IPS-NIHi7 (cell line): ENCODE measurements around the gene JARID2.

Source experiments
- DNase-seq: peaks from one replicate; pipeline ENCODE4 v3.0.0; 2012; ENCODE audit warnings: mixed read lengths; ENCODE audit errors: extremely low spot score

Gene JARID2

DNA sequence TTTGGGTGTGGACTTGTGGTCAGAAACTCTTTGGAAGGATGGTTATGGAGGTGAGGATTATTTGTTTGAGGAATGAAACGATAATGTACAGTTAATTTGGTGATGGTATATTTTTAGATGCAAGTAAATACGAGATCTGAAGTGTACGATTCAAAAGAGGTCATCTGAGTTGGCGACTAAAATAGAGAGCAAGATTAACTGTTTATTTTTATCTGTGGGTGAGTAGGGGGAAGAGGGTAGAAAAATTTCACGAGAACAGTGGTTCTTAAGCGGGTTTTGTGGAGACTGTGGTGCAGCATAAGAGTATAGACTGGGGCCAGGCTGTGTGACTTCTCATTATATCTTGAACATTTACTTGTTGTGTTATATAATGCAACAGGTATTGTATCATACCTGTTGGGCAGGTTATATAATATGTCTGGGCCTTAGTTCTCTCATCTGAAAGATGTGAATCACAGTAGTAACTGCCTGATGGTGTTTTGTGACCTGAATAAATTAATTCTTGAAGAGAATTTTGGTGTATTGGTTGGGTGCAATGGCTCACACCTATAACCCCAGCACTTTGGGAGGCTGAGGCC, 171.2 kb downstream of the JARID2 start:
- no peak for DNase-seq

DNA sequence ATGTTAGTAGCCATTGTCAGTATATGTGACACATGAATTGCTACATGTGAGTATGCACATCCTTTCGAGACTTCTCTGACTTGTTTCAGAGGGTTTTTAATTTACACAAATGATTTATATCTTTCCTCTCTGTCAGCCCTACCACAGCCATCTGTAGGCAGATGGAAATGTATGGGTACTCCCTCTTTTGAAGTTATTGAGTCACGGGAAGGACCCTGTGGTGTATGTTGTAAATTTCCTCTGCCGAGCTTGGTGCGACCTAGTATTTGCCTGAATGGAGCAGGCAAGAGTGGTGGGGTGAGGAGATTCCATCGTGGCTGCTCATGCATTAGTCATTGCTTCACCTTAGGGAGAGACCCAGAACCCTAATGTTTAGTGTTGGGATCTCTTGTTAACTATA, 171.9 kb downstream of the JARID2 start:
- no peak for DNase-seq

DNA sequence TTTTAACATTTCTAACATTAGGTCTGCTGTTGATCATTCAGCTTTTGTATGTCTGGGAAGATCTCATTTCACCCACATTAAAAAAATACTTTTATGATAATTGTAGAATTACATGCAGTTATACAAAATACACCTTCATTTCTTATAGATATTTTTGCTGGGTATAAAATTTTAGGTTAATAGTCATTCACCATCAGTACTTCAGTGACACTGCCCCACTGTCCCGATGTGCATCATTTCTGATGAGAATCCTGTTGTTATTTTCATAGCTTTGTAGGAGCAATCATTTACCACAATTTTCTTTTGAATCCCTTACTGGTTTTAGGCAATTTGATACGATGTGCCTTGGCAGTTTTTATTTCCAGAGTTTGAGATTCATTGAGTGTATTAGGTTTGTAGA, 173.6 kb downstream of the JARID2 start:
- no peak for DNase-seq

DNA sequence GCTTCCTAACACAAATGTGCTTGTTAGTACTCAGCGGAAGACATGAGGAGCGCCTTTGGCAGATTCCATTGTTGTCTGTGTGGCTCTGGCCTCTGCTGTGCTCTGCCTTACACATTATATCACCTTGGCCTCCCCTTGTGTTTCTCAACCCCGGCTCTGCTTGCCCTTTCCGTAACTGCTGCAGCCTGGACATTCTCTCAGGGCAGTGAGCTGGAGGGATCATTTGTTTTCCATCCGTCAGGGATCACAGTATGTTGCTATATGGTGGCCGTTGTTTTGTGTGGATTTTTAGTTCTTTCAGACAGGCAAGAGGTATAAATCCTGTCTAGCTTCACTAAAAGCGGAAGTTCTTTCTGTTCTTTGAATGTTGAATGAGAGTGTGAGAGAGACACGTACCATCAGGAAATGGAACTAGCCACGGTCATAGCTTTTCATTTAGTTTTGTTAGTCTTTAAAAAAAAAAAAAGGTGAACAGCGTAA, 175.1 kb downstream of the JARID2 start:
- DNase-seq: no peak

DNA sequence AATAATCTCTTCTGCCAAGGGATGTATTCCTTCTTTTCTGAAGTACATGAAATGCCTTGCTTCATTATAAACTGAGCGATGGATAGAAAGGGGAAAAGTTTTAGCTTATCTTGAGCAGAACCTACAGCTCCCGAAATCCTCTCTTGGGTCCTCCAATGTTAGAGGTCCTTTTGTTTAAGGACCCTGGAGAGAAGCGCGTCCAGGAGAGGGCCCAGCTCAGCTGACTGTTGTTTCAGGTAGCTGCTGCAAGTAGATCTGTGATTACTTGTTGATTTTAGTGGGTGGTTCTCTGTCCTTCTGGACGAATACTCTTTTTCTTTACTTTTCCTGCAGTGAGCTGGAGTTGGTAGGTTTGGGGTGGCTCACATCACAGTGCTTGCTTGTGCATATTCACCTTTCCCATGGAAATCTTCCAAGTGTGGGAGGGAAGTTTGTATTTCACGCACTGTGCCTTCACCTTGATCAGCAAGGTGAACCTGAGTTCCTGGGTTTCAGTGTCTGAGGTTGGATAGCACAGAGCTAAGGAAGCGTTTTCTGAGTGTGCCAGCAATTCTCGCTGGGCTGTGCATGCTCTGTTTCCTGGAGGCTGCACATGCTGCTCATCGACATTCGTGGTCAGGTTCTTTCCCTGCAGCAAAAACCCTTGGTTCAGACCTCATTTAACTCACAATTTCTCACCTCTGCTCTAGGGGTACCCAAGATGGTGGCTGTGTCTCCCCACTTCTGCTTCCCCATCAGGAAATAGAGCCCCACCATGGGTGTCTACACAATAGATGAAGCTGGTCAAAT, 176.3 kb downstream of the JARID2 start:
- DNase-seq: no peak

DNA sequence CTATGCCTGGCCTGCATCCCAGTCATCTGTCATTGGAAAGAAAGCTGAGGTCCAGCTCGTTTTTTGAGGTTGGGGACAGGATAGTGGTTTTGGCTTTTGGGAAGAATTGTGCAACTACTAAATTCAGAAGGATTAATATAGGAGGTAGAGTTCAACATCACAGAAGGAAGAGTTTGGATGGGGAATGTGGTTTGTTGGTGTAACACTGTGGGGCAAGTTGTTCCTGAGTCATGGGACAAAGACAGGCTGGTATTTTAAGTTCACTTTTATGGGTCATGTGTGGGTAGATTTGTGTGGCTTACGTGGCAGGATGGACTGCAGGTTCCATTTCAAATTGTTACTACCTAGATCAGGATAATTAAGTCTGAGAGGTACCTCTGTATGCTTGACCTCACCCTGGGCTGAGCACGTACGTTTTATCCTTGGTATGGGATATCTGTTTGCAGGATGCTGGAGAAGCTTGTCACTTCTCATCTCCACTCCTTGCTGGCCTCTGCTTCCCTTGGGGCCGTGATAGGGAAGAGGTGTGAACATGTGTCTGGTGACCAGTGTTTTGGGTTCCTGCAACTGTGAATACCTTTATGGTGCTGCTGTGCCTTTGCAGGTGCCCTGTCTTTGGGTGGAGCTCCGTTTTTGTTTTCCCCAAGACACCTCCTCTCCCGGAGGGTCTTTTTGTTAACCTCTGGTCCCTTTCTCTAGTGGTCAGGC, 177.6 kb downstream of the JARID2 start:
- DNase-seq: no peak

DNA sequence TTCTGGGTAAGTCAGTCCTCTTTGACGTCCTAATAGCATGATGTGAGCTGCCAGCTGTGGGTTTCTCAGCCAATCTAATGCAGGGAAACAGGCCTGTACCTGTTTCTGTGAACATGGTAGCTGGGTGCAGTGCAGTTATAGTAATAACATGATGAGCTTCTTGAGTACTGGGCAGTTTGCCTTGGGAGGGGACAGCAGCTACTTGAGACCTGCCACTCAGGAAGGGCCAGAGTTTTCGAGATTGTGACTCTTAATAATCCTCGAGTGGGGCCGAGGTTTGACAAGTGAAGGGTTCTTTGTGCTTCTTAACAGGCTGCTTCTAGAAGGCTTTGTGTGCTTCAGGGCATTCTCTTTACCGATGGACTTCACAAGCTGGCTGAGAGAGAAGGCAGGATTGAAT, 180.1 kb downstream of the JARID2 start:
- DNase-seq: no peak

DNA sequence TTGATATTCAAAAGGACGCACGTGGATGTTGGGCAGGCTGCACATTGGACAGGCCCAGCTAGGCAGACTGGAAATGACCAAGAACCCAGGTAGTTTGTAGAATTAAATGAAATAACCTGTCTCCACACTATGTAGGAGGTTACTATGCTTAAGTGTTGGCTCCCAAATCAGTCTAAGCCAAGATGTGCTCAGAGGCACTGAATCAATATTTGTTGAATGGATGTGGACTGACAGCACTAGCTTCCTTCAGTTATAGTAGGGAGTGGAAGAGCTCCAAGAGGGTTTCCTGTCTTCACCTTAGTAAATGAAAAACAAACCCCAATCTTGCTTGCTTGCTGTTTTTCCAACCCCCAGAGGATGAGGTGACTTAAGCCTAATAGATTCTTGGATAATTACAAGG, 180.5 kb downstream of the JARID2 start:
- no peak for DNase-seq

DNA sequence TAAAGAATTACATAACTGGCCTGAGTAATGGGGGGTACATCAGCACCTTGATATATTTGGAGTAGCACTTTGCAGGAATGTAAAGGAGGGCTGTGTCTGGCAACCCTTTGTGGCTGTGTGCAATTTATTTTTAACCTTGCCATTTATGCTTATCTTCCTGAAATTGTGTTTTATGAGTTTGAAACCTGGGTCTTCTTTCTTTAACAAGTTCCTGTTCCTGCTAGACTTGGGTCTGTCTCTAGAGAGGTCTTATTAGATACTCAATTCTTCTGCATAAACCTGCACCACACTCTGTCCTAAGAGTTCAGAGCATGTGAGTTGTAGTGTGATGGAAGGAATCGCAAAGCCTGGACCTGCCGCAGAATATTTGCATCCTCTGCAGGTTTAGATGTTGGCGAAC, 181.0 kb downstream of the JARID2 start:
- DNase-seq: no peak

DNA sequence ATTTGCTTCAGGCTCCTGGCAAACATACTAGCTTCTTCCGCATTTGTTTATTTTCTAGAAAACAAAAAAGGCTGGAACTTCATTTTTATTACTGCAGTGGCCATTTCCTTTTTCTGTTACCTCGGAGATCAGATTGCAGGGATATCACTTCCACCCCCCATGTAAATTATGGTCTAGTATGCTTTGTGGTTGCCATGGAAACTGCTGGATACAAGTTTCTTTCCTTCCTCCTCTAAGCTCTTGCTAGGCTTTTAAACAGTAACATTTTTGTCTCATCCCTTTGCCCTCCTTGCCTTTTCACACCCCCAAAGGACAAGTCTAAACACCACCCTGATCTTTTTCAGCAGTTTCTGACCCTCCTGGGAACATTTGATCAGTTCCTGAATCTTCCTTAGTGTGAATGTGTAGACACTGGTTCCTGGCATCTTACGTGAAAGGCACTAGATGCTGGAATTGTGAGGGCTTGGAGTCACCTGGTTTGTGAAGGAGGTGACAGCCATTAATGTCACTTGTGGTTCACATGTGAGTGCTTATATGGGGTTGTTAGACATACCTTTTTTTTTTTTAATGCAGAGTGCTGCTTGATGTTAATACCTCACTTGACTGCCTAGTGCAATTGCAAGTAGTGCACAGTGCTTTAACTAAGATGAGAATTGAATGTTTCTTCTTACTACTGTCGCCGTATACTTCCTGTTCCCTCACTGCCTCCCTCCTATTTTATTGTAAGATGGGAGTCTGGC, 181.6 kb downstream of the JARID2 start:
- no peak for DNase-seq

DNA sequence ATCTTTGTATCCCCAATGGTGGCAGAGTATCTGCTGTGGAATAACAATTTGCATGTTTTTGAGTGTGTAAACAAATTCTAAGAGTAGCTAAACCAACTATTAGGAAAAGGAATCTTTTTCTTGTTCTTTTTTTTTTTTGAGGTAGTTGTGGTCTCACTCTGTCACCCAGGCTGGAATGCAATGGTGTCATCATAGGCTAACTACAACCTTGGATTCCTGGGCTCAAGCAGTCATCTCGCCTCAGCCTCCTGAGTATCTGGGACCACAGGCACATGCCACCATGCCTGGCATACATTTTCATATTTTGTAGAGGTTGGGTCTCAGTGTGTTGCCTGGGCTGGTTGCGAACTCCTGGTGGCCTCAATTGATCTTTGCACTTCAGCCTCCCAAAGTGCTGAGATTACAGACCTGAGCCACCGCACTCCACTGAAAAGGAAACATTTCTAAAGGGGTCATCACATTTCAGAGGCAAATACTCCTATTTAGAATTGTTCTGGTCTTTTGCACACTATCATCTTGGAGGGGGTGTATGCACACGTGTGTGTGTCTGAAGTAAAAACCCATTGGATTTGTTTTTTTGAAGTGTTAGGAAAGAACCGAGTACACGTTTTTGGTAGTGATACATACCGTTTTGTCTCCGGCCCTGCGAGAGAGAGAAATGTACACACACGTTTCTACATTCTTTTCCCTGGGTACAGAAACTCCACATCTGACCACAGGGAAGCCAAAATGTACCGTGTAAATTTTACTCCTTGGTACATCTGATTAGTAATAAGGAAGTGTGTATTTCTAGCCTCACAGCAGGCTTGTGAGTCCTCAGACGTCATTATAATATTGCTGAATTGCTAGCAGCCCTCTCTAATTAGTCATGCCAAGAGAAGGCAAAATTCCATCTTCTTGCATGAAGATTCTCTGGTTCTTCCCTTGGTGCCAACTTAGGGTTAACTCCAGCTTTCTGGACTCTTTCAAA, 183.6 kb downstream of the JARID2 start:
- DNase-seq: no peak

DNA sequence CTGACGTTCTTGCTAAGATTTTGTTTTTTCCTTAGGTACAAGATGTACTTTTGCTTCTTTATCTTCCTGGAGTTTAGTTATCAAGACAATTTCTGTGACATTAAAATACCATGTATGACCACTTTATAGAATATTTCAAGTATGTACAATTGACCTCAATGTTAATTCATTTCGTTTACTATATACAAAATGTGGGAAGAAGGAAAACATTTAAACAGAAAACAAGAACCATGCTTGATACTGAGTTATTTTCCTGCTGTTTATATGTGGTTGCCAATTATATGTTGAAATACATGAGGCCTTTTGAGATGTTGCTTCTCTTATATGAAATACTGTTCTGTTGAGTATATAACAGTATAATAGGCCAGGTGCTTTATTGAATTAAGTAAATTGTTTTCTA, 184.3 kb downstream of the JARID2 start:
- DNase-seq: no peak

DNA sequence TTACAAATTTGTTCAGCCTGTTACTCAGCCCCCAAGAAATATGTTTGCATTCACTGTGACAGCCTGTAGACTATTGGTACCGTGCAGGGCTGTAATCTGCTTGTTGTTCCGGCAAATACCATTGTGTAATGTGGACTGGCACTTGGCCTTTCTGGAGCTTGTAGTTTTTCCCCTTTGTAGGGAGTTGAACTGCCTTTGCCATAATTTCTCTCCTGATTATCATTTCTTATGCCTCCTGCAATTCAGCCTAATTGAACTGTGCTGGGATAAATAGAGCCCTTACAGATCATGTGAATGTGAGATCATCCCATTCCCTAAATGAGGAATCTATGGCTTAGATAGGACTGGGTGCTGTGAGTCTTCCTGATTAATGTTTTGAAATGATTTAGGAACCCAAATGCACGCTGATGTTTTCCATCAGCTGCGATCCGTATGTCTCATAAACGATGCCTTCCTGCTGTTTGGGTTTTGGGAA, 185.1 kb downstream of the JARID2 start:
- DNase-seq: no peak

DNA sequence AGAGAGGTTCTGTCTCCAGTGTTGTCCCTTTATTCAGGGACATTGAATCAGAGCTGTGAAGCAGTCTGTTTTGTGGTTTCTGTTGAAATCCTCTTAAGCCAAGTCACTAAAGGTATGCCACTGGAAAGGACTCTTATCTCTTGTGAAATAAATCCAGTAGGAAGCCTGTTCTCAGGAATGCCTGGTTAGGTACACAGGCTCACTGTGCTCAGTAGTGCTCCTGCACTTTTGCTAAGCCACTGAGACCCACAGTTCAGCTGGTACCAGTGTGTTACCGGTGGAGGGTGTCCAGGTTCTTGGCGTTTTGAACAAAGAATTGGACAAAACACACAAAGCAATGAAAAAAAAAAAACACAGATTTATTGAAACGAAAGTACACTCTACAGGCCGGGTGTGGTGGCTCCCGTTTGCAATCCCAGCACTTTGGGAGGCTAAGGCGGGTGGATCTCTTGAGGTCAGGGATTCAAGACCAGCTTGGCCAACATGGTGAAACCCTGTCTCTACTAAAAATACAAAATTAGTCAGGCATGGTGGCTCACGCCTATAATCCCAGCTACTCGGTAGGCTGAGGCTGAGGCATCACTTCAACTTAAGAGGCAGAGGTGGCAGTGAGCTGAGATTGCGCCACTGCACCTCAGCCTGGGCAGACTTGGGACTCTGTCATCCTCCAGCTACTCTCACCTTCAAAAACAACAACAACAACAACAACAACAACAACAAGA, 186.1 kb downstream of the JARID2 start:
- peak; percentile 18 for DNase-seq

DNA sequence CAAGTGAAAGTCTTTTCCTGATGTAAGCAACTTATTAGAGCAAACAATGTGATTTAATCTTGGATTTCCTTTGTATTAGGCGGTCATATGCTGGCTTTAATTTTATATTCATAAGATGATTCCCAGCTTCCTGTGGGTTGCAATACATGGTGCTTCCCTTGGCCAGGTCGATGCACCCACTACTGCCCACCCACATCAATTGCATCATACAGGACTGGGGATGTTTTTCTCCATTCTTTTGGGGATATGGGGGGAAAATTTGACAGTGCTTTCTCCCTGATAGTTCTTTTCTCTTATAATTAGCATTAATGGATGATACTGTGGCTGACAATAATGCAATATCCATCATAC, 187.6 kb downstream of the JARID2 start:
- DNase-seq: no peak

DNA sequence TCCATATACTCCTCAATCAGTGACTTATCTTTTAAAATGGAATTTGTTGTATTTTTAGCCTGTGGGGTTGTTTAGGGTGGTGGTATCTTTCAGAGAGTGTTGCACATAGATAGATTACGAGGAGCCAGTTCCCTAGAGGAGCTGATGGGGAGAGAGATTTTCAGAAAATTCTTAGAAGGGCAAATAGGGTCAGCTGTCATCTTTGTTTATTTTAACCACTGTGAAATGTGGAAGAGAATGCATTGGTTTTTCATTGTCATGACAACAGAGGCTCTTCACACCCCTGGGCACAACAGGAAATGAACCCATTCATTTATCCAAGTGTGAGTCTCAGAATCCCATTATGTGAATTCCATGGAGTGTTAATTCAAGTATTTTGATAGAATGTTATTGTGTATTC, 188.4 kb downstream of the JARID2 start:
- DNase-seq: no peak

DNA sequence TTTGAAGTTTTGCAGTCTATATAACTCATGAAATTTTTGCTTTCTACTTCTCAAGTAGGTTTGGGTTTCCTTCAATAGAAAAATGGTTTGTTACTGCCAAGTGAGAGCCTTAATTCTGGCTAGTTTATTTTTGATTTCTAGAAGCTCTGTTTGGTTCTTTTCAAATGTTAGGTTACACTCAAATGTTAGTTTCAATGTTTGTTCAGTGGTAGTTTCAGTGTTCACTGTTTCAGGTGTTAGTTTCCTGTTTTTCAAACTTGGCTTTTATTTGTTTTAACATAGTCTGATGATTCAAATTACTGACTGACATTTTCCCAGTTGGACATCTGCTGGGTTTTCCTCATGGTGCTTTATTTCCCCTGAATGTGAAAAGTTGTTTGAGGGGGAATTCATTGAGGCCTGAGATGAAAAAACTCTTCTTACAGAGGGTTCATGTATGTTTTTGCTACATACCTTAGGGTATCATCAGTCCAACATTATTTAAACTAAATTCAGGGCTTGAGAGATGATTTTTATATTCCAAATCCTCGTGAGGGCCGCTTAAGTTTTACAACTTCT, 189.0 kb downstream of the JARID2 start:
- DNase-seq: no peak

DNA sequence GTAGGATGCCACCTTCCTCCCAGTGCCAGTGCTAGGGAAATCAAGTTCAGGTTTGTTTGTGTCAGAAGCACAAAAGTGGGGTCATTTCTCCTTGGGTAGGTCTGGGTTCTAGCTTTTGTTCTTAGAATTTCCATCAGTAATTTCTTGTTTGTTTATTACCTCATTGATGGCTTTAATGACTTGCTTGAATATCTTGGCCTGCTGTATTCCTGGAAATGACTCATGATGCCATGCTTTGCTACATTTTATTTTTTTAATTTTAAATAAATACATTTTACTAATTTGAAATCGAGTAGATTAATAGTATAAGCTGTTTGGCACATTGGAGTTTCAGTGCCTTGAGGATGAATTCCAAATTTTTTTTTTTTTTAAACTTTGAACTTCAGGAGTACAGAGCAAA, 189.6 kb downstream of the JARID2 start:
- no peak for DNase-seq

DNA sequence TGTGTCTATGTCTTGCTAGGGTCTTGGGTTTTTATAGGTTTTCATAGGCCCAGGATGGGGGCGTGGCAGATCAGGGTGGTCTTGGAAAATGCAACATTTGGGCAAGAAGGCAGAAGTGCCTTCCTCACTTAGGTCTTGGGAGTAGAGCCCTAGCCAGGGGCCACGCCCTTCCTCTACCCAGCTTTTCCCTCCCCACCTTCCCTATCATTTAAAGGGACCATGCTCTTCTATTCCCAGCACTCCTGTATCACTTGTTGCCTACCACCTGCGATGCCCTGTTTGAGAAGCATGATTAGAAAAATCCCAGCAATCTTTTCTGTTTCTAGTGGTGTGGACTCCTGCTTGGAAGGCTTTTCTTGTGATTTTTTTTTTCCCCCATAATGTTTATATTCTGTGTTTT, 190.6 kb downstream of the JARID2 start:
- DNase-seq: no peak

DNA sequence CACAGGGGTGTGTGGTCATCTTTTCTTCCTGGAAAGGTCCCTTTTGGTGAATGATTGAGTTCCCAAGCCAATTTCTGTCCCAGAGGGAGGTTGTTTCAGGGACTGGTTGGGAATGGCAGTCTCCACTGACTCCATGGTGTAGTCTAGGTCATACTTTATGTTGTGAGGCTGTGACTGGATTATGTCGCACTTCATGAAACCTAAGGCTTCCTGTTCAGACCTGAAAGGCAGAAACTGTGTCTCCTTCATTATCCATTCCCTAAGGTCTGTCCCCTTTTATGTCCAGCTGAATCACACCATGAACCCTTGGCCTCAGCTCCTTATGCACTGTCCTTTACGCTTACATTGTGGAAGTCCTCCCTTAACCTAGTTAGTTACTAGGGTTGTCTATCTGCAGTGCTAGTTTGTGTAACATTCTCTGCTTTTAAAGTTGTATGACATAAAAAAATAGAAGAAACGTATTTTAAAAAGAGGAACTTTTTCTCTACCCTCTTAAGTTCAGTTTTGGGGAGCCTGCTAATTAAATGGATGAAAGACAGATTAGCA, 191.3 kb downstream of the JARID2 start:
- DNase-seq: no peak
